ENCODE measurements around the gene TMPRSS11E.

- TF ChIP-seq RAD21 (IDR thresholded peaks at IDR 0.05) (no peak), HNF4G (IDR thresholded peaks at IDR 0.05) (no peak), CTCF (IDR thresholded peaks at IDR 0.05; ENCODE audit: low read depth, low read length, missing input control) (no peak), GABPA (IDR thresholded peaks at IDR 0.05 in 1 of 2, conservative IDR thresholded peaks at IDR 0.05 in 1 of 2) (no peak), REST (IDR thresholded peaks at IDR 0.05) (no peak), JUND (IDR thresholded peaks at IDR 0.05) (no peak), FOXA1 (IDR thresholded peaks at IDR 0.05) (no peak), ZBTB33 (IDR thresholded peaks at IDR 0.05) (no peak), TAF1 (conservative IDR thresholded peaks at IDR 0.05) (no peak), EGR1 (IDR thresholded peaks at IDR 0.05; ENCODE audit: low read depth in 2 of 2) (no peak), RXRA (IDR thresholded peaks at IDR 0.05) (no peak)
Observed at GRCh38 chr4:68404153-68404552, 43.1 kb upstream of the TMPRSS11E start.
